ENCODE results near the gene ECHS1.

DNA sequence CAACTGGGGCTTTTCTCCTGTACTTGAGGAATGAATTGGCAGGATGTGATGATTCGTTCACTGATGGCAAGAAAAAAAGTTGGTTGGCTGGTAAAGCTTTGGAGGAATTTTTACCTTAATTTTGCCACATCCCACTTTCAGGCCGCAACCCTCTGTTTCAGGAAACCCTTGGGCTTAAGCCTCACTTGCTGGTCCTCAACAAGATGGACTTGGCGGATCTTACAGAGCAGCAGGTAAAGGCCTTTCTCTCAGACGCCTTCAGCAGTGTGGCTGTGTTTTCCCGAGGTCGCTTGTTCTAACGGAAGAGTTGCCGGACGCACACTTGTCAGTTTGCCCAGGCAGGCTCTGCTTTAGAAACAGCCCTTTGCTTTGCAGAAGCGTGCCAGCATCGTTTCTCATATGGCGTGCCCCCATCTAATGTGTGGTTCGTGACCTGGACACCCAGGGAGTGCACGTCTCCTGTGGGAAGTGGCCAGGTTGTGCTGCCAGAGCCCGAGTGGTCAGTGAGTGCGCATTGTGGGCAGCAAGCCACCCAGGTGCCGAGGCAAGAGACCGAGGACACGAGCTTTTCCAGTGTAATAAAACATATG is 23.0 kb upstream of the ECHS1 start:
- TF ChIP-seq, protein P1, sequence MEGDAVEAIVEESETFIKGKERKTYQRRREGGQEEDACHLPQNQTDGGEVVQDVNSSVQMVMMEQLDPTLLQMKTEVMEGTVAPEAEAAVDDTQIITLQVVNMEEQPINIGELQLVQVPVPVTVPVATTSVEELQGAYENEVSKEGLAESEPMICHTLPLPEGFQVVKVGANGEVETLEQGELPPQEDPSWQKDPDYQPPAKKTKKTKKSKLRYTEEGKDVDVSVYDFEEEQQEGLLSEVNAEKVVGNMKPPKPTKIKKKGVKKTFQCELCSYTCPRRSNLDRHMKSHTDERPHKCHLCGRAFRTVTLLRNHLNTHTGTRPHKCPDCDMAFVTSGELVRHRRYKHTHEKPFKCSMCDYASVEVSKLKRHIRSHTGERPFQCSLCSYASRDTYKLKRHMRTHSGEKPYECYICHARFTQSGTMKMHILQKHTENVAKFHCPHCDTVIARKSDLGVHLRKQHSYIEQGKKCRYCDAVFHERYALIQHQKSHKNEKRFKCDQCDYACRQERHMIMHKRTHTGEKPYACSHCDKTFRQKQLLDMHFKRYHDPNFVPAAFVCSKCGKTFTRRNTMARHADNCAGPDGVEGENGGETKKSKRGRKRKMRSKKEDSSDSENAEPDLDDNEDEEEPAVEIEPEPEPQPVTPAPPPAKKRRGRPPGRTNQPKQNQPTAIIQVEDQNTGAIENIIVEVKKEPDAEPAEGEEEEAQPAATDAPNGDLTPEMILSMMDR (IDR thresholded peaks at IDR 0.05; ENCODE audit: low read length): no peak
- TF ChIP-seq EZH2 (IDR thresholded peaks at IDR 0.05; ENCODE audit: borderline replicate concordance, low read length): no peak
